Measurements from ENCODE around the gene WASF2. TPM values are rescaled to one million over a fixed set of nuclear protein-coding genes. Genes with fewer than 3 reads are reported as not detected.

WASF2 gene
- total and polyA plus RNA-seq, 2 of the 8 experiments (the other 6 are each of a cell fraction or from before 2014, with no cell fraction given): 32.1 to 86.6 TPM

- TF ChIP-seq CEBPB (IDR thresholded peaks at IDR 0.05; ENCODE audit: low read depth, low read length): no peak
- TF ChIP-seq TBP (IDR thresholded peaks at IDR 0.05; ENCODE audit: low read depth, low read length): peak; percentile 55
- TF ChIP-seq CHD1 (IDR thresholded peaks at IDR 0.05; ENCODE audit: low read depth, low read length): peak; percentile 97
- 0 out of 2 replicates have a peak, but pooled peaks have one; percentile 65 for TF ChIP-seq FOSL1 (IDR thresholded peaks at IDR 0.05; ENCODE audit: insufficient read depth, low read depth, low read length)
- peak; percentile 49; the same call in 1 of the 2 replicates for TF ChIP-seq POLR2AphosphoS5 (IDR thresholded peaks at IDR 0.05; ENCODE audit: low read depth, low read length)
- TF ChIP-seq SP1 (IDR thresholded peaks at IDR 0.05; ENCODE audit: low read depth, low read length): peak; percentile 98
- peak in 1 of 2 experiments; percentile 61; a peak in 2 of 3 replicates for TF ChIP-seq POLR2A (IDR thresholded peaks at IDR 0.05; ENCODE audit: control extremely low read depth in 1 of 2, low read depth in 2 of 2, low read length in 2 of 2)
- TF ChIP-seq KDM5A (IDR thresholded peaks at IDR 0.05; ENCODE audit: low read length): no peak
- no peak for TF ChIP-seq GTF2F1 (IDR thresholded peaks at IDR 0.05; ENCODE audit: borderline replicate concordance, low read depth, low read length)
- TF ChIP-seq SP4 (IDR thresholded peaks at IDR 0.05; ENCODE audit: low read length): peak; percentile 95
- TF ChIP-seq KDM4A (IDR thresholded peaks at IDR 0.05; ENCODE audit: low read depth, low read length, severe bottlenecking): peak; percentile 99
- TF ChIP-seq YY1 (IDR thresholded peaks at IDR 0.05; ENCODE audit: low read depth, low read length): peak; percentile 96
- TF ChIP-seq SIN3A (conservative IDR thresholded peaks at IDR 0.05 in 1 of 2, IDR thresholded peaks at IDR 0.05 in 1 of 2; ENCODE audit: low read depth in 1 of 2, low read length in 2 of 2): no peak
- peak in 1 of 2 experiments; percentile 99; a peak in 2 of 3 replicates for TF ChIP-seq EP300 (IDR thresholded peaks at IDR 0.05; ENCODE audit: borderline replicate concordance in 1 of 2, low read depth in 2 of 2, low read length in 2 of 2)
- TF ChIP-seq NANOG (IDR thresholded peaks at IDR 0.05; ENCODE audit: insufficient read depth, low read depth, low read length, poor library complexity, severe bottlenecking): no peak
- peak; percentile 73 for TF ChIP-seq TAF7 (optimal IDR thresholded peaks at IDR 0.05; ENCODE audit: borderline replicate concordance, low read depth, low read length)
- peak; percentile 77 for TF ChIP-seq PHF8 (conservative IDR thresholded peaks at IDR 0.05; ENCODE audit: low read depth, low read length)
- TF ChIP-seq TAF1 (IDR thresholded peaks at IDR 0.05; ENCODE audit: low read depth, low read length): peak; percentile 61
- TF ChIP-seq CREB1 (IDR thresholded peaks at IDR 0.05): peak; percentile 24; the same call in 1 of the 2 replicates
- TF ChIP-seq RAD21 (IDR thresholded peaks at IDR 0.05 in 1 of 2, conservative IDR thresholded peaks at IDR 0.05 in 1 of 2; ENCODE audit: low read depth in 2 of 2, low read length in 2 of 2): no peak
- no peak for TF ChIP-seq ATF2 (IDR thresholded peaks at IDR 0.05; ENCODE audit: low read length)
- peak; percentile 80 for TF ChIP-seq SP2 (IDR thresholded peaks at IDR 0.05; ENCODE audit: low read length)
- peak; percentile 34; the same call in 1 of the 2 replicates for TF ChIP-seq SIX5 (IDR thresholded peaks at IDR 0.05; ENCODE audit: low read depth, low read length)
Observed at GRCh38 chr1:27489973-27490741, at the start of gene WASF2 (continued).

Measured in H1 (cell line).